ENCODE measurements around the gene PHF23.
A peak's percentile ranks its signal among the peaks of the same experiment; 100 is the strongest.

PHF23 gene

DNA sequence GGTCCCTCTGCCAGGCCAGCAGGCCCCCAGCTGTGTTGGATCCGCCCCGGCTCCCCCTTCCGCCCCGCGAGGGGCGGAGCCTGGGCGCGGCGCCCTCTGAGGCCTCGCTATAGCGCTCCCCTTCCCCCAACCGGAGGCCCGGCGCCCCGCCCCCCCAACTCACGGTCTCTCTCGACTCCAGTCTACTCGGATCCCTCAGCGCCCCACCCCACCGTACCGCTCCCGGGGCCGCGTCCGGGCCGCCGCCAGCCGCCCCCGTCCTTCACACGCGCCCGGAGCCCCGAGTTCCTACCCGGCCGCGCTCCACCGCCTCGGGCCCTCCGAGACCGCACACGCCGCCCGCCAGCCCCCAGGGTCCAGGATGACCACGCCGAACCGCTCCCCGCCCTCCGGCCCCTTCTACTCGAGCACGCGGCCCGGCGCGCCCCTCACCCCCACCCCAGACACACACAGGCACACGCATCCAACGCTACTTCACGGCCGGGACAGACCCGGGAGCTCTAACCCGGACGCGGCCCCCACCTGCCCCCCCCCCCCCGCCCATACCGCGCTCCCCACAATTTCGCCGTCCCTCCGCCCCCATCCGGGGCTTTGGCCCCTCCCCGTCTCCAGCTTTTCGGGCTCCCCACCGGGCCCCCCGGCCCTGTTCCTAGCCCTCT lies 1.4 kb downstream of the PHF23 start:
- peak; percentile 57 for DNase-seq

DNA sequence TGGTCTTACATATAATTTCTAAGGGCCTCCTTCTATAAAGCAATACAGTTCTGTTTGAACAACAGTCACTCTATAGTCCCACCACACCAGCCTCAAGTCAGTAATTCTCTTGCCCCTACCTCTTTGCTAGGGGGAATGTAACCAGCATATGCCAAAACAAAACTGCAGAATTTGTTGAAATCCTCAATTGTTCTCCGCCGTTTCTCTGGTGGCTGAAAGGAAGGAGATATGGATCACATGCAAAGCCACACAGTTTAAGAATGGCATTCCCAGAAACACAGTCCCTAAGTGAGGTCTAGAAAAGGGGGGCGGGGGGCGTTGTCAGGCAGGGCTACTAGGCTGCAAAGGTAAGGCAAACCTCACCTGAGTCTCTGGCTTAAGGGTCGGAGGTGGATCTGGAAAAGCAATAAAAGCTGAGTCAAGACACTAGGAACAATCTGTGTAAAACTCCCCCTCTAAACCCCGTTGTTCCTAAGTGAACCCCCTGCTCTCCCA lies 1.9 kb downstream of the PHF23 start:
- DNase-seq, result no peak

DNA sequence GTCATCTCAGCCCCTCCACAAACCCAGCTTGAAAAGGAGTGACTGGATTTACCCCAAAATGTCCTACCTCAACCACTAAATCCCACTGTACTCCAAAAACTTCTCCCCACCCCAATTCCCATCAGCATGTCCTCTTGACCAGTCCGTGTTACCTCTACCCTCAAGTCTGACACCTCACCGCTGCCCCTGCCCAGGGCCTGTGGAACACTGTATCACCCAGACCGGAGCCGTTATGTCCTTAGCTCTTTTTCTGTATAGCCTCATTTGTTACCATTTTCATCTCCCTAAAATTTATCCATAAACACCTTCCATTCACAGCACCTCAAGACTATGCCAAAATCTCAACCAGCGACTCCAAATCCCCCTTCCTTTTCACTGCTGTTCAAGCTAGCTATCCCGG lies 2.4 kb downstream of the PHF23 start:
- no peak for DNase-seq

DNA sequence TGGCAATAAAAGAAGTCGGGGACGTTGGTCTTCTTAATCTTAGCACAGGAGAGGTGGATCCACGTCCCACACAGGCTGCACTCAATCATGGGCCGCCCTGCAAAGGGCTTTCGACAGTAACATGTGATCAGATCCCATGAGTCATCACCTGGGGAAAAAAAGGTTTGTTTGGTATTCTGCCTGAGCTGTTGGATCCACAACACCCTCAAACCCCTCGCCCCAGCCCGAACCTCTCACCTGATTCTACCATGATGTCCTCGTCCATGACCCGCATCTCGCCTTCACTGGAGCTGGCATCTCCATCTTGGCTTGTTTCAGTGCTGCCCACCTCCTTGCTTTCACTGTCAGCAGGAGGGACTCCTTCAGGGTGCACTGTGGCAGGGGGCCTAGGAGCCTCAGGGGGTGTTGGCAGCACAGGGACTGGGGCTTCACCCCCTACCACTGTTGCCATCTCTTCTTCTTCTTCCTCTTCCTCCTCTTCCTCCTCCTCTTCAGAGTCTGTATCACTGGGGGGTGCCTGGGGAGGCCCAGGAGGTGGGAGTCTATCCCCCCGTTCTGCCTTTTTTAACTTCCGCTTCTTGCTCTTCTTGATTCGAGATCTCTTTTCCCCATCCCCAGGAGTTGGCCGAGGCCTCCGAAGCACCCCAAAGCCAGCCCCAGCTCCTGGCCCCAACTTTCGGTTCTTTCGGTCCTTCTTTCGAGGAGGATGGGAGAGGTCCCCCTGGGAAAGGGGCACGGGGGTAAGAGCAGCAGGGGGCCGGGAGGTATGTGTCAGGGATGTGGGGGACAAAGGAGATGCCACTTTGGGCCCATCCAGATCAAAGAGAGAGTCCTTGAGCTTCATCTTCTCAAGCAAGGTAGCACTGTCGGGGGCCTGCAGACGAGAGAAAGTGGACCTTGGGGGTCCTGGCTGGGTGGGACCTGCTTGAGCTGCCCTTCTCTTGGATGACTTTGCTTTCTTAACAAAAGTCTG lies 3.3 kb downstream of the PHF23 start:
- no peak for DNase-seq

DNA sequence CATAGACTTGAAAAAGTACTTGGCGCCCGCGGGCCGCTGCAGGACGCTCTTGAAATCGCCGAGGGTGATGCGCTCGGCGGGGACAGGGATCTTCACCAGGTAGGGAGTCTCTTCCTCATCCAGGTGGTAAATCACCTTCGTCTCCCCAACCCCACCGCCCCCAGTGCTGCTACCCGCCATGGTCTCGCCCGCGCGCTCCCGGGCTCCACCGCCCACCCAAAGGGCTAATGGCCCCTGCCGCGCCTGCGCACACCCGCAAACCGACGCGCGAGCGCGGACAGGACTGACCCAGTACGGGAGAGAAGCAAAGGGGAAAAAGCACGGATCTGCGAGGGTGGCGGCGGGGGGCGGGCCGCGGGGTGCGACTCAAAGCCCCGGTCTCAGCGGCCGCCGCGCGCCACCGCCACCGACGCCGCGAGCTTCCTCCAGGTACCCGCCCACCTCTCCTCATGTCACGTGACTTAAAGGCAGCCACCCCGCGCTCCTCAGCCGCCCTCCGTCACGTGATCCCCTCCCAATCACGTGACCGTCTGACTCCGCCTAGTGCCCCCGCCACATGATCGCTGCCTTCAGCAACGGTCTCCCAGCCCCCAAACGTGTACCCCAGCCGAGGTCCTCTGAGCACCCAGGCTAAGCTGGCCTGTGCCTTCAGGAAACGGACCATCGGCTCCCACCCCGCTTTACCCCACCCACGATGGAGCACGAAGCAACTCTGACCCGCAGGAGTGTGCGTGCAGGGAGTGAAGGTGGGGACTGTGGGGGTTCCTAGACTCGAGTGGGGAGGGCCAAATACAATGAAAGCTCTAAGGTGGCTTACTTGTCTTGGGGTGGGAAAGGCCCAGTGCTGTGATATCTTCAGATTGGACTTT lies 4.9 kb downstream of the PHF23 start, which contains the start of gene DVL2:
DVL2 (minus strand) TSS at position 435 of the 869 bp plus-strand sequence; CDS start at position 180, 255 bp downstream.
- peak; percentile 95 for DNase-seq

DNA sequence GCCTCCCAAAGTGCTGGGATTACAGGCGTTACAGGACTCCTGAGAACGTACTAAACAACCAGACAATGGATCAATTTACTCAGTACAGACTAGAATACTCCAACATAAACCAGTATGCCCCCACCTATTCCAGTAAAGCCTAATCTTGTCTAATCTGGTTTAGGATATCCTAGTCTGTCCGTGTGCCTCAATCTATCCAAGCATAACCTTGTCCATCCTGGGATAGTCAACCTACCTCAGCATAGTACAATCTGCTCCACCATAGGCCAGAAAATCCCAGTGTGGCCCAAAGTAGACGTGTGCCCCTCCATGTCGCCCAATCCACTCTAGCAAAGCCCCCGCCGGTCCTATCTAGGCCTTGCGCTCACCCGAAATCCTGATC lies 5.6 kb downstream of the PHF23 start:
- DNase-seq, result no peak

DNA sequence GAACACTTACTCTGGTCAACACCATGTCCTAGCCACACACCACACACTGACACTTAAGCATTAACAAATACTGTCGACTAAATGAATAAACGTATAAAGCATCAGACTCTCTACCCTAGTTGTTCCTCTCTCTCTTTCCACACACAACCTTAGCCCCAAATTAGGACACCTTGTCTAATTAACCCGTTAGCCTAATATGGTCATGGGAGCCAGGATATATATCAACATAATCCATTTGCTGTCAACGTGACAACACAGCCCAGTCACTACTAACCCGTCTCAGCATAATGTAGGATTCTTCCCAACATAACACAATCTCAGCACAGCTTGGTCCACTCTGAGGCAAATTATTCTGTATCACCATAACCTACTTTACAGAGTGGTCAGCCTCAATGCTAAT lies 7.1 kb downstream of the PHF23 start:
- DNase-seq, result no peak

DNA sequence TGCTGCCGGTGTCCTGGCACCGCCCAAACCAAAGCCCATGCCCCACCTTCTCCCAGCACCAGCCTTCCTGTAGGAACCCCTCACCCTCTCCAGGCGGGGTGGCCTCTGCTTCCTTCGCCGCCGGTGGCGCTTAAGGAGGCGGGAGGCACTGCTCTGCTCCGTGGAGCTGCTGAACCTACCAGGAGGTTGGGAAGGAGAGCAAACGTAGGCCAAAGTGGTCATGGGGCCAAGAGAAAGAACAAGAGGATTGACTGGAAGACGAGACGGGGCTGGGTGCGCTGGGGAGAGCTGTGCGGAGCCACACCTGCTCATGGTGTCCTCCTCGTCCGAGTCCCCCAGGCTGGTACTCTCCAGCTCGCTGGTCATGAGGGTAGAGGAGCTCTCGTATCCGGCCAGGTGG lies 9.8 kb downstream of the PHF23 start:
- DNase-seq, result no peak

DNA sequence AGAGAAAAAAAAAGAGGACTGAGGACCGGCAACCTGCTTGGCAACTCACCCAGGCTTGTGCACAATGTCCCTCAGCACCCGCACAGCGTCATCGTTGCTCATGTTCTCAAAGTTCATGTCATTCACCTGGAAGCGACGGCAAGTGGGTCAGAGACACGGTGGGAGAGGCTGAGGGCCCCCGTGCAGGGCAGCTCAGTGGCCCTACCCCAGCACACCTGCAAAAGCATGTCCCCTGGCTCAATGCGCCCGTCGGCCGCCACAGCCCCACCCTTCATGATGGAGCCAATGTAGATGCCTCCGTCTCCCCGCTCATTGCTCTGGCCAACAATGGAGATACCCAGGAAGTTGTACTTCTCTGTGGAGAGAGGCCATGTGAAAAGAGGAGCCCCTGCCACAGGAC lies 10.3 kb downstream of the PHF23 start:
- no peak for DNase-seq

DNA sequence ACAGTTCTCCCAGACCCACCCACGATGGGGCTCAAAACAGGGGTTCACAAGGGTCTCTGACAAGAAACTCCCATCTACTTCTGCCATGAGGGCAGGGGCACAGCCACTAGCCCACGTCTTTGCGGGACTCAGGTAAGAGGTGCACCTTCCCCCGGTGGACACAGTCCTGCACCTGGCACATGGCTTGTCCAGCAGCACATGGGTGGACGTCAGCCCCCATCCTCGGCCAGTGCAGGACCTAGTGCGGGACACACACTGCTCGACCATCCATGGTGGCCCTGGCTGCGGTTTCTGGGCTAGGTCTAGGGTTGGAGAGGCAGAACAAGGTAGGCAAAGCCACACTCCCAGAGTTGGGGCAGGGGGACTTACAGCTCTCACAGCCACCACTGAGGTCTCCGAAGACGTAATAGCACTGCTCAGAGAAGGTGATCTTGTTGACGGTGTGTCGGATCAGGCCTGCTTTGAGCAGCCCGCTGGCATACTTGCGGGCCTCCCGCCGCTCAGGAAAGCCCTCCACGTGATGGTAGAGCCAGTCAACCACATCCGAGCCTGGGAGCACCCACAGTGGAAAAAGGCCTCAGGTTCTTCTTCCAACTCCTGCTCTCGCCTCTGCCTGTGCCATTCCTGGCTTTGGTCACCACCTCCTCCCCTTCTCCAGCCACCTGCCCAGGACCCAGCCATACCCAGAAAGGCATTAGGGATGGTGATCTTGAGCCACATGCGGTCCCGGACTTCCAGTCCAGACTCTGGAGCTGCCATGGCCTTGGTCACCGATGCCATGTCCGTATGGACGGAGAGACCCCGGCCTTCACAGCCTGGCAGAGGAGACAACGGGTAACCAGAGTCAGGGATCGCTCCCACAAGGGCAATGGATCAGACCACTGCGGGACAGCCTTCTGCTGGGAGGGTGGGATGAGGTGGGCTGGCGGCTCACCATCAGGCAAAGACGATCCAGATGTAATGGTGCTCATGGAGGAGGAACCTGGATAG lies 12.2 kb downstream of the PHF23 start:
- no peak for DNase-seq

DNA sequence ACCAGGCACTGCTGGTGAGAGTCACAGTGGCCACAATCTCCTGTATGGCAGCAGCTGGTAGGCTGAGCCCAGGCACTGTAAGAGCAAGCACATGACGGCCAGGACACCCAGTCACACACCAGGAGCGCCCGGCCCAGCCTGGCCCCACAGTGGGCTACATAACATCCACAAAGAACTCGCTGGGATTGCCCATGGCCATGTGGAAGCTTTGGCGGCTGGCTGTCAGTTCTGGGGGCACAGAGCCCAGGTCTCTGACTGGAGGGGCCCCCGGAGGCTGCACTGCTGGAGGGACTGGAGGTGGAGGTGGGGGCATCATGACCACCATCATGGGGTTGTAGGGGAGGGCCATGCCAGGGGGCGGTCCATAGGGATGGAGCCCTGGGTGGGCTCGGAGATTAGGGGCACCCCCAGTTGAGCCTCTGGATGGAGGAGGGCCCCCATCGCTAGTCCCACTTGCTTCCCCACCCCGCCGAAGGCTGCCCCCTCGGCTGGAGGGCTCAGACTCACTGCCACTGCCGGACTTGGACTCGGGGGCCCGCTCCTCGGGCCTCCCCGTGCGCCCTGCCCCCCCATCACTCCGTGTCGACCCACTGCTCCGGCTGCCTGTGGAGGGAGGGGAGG lies 13.4 kb downstream of the PHF23 start:
- DNase-seq, result no peak

DNA sequence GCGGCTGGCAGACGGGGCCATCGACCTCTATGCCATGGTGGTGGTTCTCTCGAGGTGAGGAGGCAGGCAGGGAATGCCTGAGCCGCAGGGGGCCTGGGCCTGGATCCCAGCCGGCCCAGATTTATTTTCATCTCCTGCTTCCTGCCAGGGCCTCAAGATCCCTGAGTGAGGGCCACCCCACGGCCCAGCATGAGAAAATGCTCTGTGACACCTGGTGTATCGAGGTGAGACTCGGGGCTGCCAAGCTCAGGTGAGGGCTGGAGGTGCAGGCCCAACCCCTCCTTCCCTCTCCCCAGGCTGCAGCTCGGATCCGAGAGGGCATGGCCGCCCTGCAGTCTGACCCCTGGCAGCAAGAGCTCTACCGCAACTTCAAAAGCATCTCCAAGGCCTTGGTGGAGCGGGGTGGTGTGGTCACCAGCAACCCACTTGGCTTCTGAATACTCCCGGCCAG lies 14.6 kb downstream of the PHF23 start:
- DNase-seq, result no peak

DNA sequence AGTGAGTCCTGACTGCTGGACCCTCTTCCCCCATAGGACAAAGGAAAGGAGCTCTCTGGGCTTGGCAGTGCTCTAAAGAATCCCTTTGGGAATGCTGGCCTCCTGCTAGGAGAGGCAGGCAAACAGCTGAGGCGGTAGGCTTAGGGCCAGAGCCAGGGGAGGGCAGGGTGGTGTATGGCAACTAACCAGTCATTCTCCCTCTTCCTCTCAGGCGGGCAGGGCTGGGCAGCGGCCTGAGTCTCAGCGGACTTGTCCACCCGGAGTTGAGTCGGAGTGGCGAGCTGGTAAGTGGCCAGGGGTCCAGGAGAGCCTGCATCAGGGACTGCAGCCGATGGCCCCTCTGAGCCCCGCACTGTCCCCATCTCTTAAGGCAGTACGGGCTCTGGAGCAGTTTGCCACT lies 15.1 kb downstream of the PHF23 start:
- no peak for DNase-seq

DNA sequence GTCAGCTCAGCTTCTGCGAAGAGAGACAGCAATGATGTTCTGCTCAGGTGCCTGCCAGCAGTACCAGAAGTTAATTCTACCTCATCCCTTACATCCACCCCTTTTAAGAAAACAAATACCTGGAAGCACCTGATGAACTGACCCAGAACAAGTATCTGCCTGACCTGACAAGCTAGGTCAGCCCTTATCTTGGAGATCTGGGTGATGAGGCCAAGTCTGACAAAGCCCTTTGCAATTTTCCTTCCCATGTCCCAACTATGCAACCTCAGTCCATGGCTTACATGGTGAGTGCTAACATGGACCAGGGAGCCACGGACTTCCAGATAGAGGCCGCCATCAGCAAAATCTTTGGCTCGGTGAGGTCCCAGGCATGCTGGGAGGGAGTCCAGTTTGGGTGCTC lies 15.9 kb downstream of the PHF23 start:
- DNase-seq, result no peak

DNA sequence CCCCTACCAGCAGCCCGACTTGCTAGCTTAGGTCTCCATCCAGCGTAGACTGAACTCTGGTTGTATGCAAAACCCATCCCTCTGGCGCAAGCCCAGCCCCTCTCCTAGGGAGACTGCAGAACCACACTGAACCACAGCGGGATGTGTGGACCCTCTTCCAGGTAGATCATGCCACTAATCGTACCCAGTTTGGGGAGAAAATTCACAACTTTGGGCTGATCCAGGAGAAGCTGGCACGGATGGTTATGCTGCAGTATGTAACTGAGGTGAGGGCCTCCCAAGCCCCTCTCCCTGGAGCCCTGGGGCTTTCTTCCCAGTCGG lies 16.3 kb downstream of the PHF23 start:
- DNase-seq, result no peak

DNA sequence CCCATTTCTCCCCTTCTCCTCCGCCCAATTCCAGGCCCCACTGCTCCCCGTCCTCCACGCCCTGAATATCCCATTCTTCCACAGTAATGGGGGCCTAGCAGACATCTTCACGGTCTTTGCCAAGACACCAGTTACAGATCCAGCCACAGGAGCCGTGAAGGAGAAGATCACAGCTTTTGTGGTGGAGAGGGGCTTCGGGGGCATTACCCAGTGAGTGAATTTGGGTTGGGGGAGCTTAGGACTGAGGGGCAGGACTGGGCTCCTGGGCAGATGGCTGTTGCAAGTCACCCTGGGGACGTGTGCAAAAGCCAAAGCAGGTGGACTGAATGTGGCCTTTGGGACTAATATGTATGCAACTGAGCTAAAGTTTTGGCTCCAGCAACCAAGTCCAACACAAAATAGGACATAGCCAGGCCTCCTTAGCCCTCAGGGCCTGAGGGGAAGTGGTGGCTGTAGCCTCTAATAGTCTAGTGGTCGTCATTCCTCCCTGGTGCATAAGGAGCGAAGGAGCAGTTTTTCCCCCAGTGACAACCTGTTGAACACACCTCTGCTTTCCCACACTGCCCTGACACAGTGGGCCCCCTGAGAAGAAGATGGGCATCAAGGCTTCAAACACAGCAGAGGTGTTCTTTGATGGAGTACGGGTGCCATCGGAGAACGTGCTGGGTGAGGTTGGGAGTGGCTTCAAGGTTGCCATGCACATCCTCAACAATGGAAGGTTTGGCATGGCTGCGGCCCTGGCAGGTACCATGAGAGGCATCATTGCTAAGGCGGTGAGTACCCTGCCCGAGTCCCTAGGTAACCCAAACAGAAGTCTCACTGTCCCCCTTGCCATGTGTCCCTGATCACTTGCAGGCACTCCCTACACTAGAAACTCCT lies 16.9 kb downstream of the PHF23 start:
- no peak for DNase-seq

DNA sequence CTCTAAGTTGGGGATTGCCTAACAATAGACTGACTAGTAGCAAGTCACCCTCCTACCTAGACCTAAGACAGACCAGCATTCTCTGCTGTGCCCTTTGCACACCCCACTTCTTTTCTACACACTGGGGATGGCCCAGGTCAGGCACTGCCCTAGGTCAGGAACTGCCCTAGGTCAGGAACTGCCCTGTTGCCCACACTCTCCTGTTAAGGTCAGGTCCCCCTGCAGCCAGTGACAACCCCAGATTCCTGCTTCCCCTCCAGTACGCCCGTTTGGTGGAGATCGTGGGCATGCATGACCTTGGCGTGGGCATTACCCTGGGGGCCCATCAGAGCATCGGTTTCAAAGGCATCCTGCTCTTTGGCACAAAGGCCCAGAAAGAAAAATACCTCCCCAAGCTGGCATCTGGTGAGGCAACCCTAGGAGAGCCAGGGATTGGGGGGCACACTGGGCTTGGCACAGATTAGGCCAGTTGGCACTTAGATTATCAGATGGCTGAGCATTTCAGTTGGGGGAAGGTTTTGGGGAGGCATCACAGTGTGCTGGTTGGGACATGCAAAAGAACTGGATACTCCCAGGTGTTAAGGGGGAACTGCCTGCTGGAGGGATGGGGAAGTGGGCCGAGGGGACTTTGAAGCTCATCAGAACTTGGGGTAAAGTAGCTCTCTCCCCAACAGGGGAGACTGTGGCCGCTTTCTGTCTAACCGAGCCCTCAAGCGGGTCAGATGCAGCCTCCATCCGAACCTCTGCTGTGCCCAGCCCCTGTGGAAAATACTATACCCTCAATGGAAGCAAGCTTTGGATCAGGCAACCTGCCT lies 17.8 kb downstream of the PHF23 start:
- no peak for DNase-seq

DNA sequence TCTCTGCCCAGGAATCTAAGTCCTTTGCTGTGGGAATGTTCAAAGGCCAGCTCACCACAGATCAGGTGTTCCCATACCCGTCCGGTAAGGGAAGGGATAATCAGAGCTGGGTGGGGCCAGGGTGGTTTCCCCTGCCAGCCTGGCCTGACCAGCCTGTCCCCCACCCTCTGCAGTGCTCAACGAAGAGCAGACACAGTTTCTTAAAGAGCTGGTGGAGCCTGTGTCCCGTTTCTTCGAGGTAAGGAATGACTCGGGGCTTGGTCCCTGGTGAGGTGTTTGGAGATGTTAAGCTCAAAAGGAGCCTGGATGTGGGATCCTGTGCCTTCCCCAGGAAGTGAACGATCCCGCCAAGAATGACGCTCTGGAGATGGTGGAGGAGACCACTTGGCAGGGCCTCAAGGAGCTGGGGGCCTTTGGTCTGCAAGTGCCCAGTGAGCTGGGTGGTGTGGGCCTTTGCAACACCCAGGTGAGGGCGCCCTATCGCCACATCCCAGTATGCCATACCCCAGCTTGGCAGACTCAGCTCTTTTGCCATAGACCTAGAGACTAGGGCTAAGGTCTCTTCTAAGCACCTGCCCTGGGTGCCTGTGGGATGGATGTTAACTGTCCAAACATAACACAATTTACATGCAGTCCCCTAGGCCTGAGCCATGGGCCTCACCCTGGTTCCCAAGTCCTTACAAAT lies 18.5 kb downstream of the PHF23 start:
- DNase-seq, result no peak

Data from NCI-H1436 (cell line).